Mesothelial cell of epicardium (in vitro differentiated cells): Measurements from ENCODE around the gene ARRB1. TPM values are rescaled to one million over a fixed set of nuclear protein-coding genes. Genes with fewer than 3 reads are reported as not detected.
"Not testable (repeated sequence)": the region's sequence is repeated elsewhere in the genome, so short reads cannot be mapped to it uniquely, and the experiment has no call there.

Experiments
- DNase-seq, 2 experiments: peaks; one replicate each; pipeline ENCODE4 v3.0.0; 2021; ENCODE audit warnings: low spot score in 2 of 2; ENCODE audit not compliant: unreplicated experiment in 2 of 2
- H3K27ac Mint-ChIP-seq: 2 replicates; pipeline ENCODE4 v1.8.0; 2021; ENCODE audit warnings: mixed read lengths
- H3K27me3 Mint-ChIP-seq: 2 replicates; pipeline ENCODE4 v1.8.0; 2021; ENCODE audit warnings: low read depth, mixed read lengths
- H3K36me3 Mint-ChIP-seq: 2 replicates; pipeline ENCODE4 v1.8.0; 2021; ENCODE audit warnings: mixed read lengths
- H3K4me1 Mint-ChIP-seq: 2 replicates; pipeline ENCODE4 v1.8.0; 2021; ENCODE audit warnings: mixed read lengths
- H3K4me3 Mint-ChIP-seq: 2 replicates; pipeline ENCODE4 v1.8.0; 2021; ENCODE audit warnings: mild to moderate bottlenecking, moderate library complexity, mixed read lengths
- H3K9me3 Mint-ChIP-seq: 2 replicates; pipeline ENCODE4 v1.8.0; 2021; ENCODE audit warnings: mixed read lengths
- CTCF ChIP-seq: fragments of 200-600 bp; sonication (generic); IDR thresholded peaks from one replicate; pipeline ENCODE4 v1.5.0; 2021; ENCODE audit warnings: antibody characterized with exemption; ENCODE audit not compliant: unreplicated experiment
- total RNA-seq: library from RNA; stranded (reverse); gene quantifications from 3 replicates; pipeline ENCODE4 v1.2.1, GENCODE V29; 2021

The ARRB1 gene
- total RNA-seq, 1 donor from 2014 or later = 17.5 TPM

GRCh38 chr11:75334976-75335375, 16.5 kb downstream of the ARRB1 start:
- H3K4me1 Mint-ChIP-seq = peaks cover 62% of the 10 kb centered on the region
- TF ChIP-seq CTCF = no peak
- H3K27ac Mint-ChIP-seq = peak overlapping the region; percentile 19
- no peaks in the 10 kb centered on the region for H3K27me3 Mint-ChIP-seq
- no peak for DNase-seq
- H3K36me3 Mint-ChIP-seq = no peaks in the 10 kb centered on the region
- H3K9me3 Mint-ChIP-seq = no peaks in the 10 kb centered on the region
- H3K4me3 Mint-ChIP-seq = no peak overlapping the region

GRCh38 chr11:75334402-75334891, 17.0 kb downstream of the ARRB1 start:
- no peaks in the 10 kb centered on the region for H3K36me3 Mint-ChIP-seq
- no peak for TF ChIP-seq CTCF
- H3K9me3 Mint-ChIP-seq = no peaks in the 10 kb centered on the region
- H3K4me1 Mint-ChIP-seq = peaks cover 61% of the 10 kb centered on the region
- H3K27me3 Mint-ChIP-seq = no peaks in the 10 kb centered on the region
- H3K27ac Mint-ChIP-seq = peak overlapping the region; percentile 61
- DNase-seq = no peak
- H3K4me3 Mint-ChIP-seq = no peak overlapping the region

GRCh38 chr11:75333807-75334140, 17.7 kb downstream of the ARRB1 start:
- no peaks in the 10 kb centered on the region for H3K9me3 Mint-ChIP-seq
- no peak overlapping the region for H3K27ac Mint-ChIP-seq
- no peak for DNase-seq
- peaks cover 56% of the 10 kb centered on the region for H3K4me1 Mint-ChIP-seq
- no peak for TF ChIP-seq CTCF
- no peak overlapping the region for H3K4me3 Mint-ChIP-seq
- H3K27me3 Mint-ChIP-seq = no peaks in the 10 kb centered on the region
- H3K36me3 Mint-ChIP-seq = no peaks in the 10 kb centered on the region

- H3K27ac Mint-ChIP-seq = no peak overlapping the region
- H3K9me3 Mint-ChIP-seq = no peaks in the 10 kb centered on the region
- no peak overlapping the region for H3K4me3 Mint-ChIP-seq
- DNase-seq = no peak
- H3K27me3 Mint-ChIP-seq = no peaks in the 10 kb centered on the region
- H3K4me1 Mint-ChIP-seq = peaks cover 55% of the 10 kb centered on the region
- TF ChIP-seq CTCF = no peak
- H3K36me3 Mint-ChIP-seq = no peaks in the 10 kb centered on the region
Measured at GRCh38 chr11:75333022-75333806, 18.2 kb downstream of the ARRB1 start.

- DNase-seq, H3K9me3 Mint-ChIP-seq, H3K4me3 Mint-ChIP-seq, H3K36me3 Mint-ChIP-seq, H3K27me3 Mint-ChIP-seq, H3K27ac Mint-ChIP-seq: not testable (repeated sequence)
- H3K4me1 Mint-ChIP-seq = peaks cover 42% of the 10 kb centered on the region
Measured at GRCh38 chr11:75331761-75332160, 19.7 kb downstream of the ARRB1 start.

- peak overlapping the region; percentile 4 for H3K27ac Mint-ChIP-seq
- not testable (repeated sequence) for DNase-seq, H3K9me3 Mint-ChIP-seq, H3K36me3 Mint-ChIP-seq, H3K27me3 Mint-ChIP-seq, H3K4me3 Mint-ChIP-seq
- peaks cover 40% of the 10 kb centered on the region for H3K4me1 Mint-ChIP-seq
Measured at GRCh38 chr11:75331304-75331703, 20.2 kb downstream of the ARRB1 start.

GRCh38 chr11:75330886-75331285, 20.6 kb downstream of the ARRB1 start:
- not testable (repeated sequence) for H3K27me3 Mint-ChIP-seq, H3K36me3 Mint-ChIP-seq, H3K27ac Mint-ChIP-seq, H3K4me3 Mint-ChIP-seq, H3K9me3 Mint-ChIP-seq, DNase-seq
- peaks cover 40% of the 10 kb centered on the region for H3K4me1 Mint-ChIP-seq
